Mesenchymal stem cell (in vitro differentiated cells and primary cell): Measurements from ENCODE around the gene SH3GL2.

Experiments
- DNase-seq: peaks from one replicate; pipeline ENCODE4 v3.0.0-alpha.2; 2013
- H2AFZ ChIP-seq: one replicate; pipeline ENCODE4 v1.6.1; 2013; ENCODE audit warnings: low read depth, mild to moderate bottlenecking, control low read depth, inconsistent platforms, low read length, moderate library complexity
- H2AK5ac ChIP-seq: 2 replicates; pipeline ENCODE4 v1.6.1; 2013; ENCODE audit warnings: low read length, moderate library complexity, mild to moderate bottlenecking, inconsistent platforms; ENCODE audit not compliant: severe bottlenecking
- H2BK120ac ChIP-seq: one replicate; pipeline ENCODE4 v1.6.1; 2013; ENCODE audit warnings: low read depth, mild to moderate bottlenecking, inconsistent platforms, low read length, moderate library complexity
- H2BK12ac ChIP-seq, 2 experiments: one replicate each; pipeline ENCODE4 v1.6.1; 2013; ENCODE audit warnings: inconsistent platforms in 2 of 2, low read length in 2 of 2, mild to moderate bottlenecking in 2 of 2, moderate library complexity in 2 of 2, control low read depth in 1 of 2
- H2BK15ac ChIP-seq: one replicate; pipeline ENCODE4 v1.6.1; 2013; ENCODE audit warnings: mild to moderate bottlenecking, low read depth, inconsistent platforms; ENCODE audit not compliant: poor library complexity, severe bottlenecking
- H2BK5ac ChIP-seq: 2 replicates; pipeline ENCODE4 v1.6.1; 2013; ENCODE audit warnings: low read depth, mild to moderate bottlenecking, low read length, control low read depth, inconsistent platforms; ENCODE audit not compliant: poor library complexity, severe bottlenecking
- H3K14ac ChIP-seq, 2 experiments: one replicate each; pipeline ENCODE4 v1.6.1; 2013; ENCODE audit warnings: inconsistent platforms in 2 of 2, low read length in 2 of 2, control low read depth in 1 of 2, mild to moderate bottlenecking in 1 of 2, moderate library complexity in 1 of 2
- H3K18ac ChIP-seq, 2 experiments: one replicate each; pipeline ENCODE4 v1.6.1; 2013; ENCODE audit warnings: inconsistent platforms in 2 of 2, low read length in 2 of 2, control low read depth in 1 of 2, low read depth in 1 of 2, mild to moderate bottlenecking in 1 of 2
- H3K23ac ChIP-seq, 2 experiments: one replicate each; pipeline ENCODE4 v1.6.1; 2013; ENCODE audit warnings: inconsistent platforms in 2 of 2, low read length in 2 of 2, mild to moderate bottlenecking in 2 of 2, moderate library complexity in 2 of 2, control low read depth in 1 of 2
- H3K27ac ChIP-seq: 2 replicates; pipeline ENCODE4 v1.5.1; 2013; ENCODE audit warnings: mild to moderate bottlenecking, moderate library complexity, low read length, control low read depth, inconsistent platforms; ENCODE audit not compliant: poor library complexity, severe bottlenecking
- H3K27me3 ChIP-seq, 2 experiments: 2 replicates each; pipeline versions ENCODE4 v1.6.1 to v1.7.0; 2013; ENCODE audit warnings: low read length in 2 of 2, mild to moderate bottlenecking in 2 of 2, moderate library complexity in 2 of 2, control low read depth in 1 of 2, inconsistent platforms in 1 of 2; ENCODE audit not compliant: control insufficient read depth in 1 of 2, insufficient read depth in 1 of 2
- H3K36me3 ChIP-seq, 2 experiments: 2 replicates each; pipeline versions ENCODE4 v1.6.1 to v1.7.0; 2013; ENCODE audit warnings: low read length in 2 of 2, control low read depth in 1 of 2, inconsistent platforms in 1 of 2, low read depth in 1 of 2, mild to moderate bottlenecking in 1 of 2; ENCODE audit not compliant: insufficient read depth in 2 of 2, control insufficient read depth in 1 of 2
- H3K4ac ChIP-seq, 2 experiments: one replicate each; pipeline ENCODE4 v1.6.1; 2013; ENCODE audit warnings: inconsistent platforms in 2 of 2, low read length in 2 of 2, mild to moderate bottlenecking in 2 of 2, moderate library complexity in 2 of 2, control low read depth in 1 of 2, low read depth in 1 of 2
- H3K4me1 ChIP-seq: 2 replicates; pipeline ENCODE4 v1.6.1; 2013; ENCODE audit warnings: low read depth, low read length, control low read depth; ENCODE audit not compliant: control insufficient read depth, insufficient read depth
- H3K4me2 ChIP-seq: 2 replicates; pipeline ENCODE4 v1.6.1; 2013; ENCODE audit warnings: low read length, mild to moderate bottlenecking, inconsistent platforms; ENCODE audit not compliant: poor library complexity, severe bottlenecking
- H3K4me3 ChIP-seq, 2 experiments: 2 replicates each; pipeline versions ENCODE4 v1.5.1 to v1.7.0; 2013; ENCODE audit warnings: low read length in 2 of 2, mild to moderate bottlenecking in 2 of 2, control low read depth in 1 of 2, low read depth in 1 of 2; ENCODE audit not compliant: insufficient read depth in 1 of 2
- H3K79me1 ChIP-seq: replicated peaks from 2 replicates; pipeline ENCODE4 v1.6.1; 2013; ENCODE audit warnings: mild to moderate bottlenecking, control low read depth, low read length, inconsistent platforms; ENCODE audit not compliant: poor library complexity, severe bottlenecking
- H3K9ac ChIP-seq: 2 replicates; pipeline ENCODE4 v1.7.0; 2013; ENCODE audit warnings: mild to moderate bottlenecking, low read length, moderate library complexity
- H3K9me3 ChIP-seq: 2 replicates; pipeline ENCODE4 v1.7.0; 2013; ENCODE audit warnings: mild to moderate bottlenecking, low read length; ENCODE audit not compliant: control insufficient read depth
- H4K8ac ChIP-seq: one replicate; pipeline ENCODE4 v1.6.1; 2013; ENCODE audit warnings: inconsistent platforms, mild to moderate bottlenecking, low read length, moderate library complexity
- H4K91ac ChIP-seq: one replicate; pipeline ENCODE4 v1.6.1; 2013; ENCODE audit warnings: mild to moderate bottlenecking, low read length, inconsistent platforms
- WGBS: methylation state at CpG from one replicate; pipeline ENCODE4 v1.1.7; 2013; ENCODE audit warnings: mixed read lengths; 5-methylcytosine and 5-hydroxymethylcytosine counted together

The SH3GL2 gene

DNA sequence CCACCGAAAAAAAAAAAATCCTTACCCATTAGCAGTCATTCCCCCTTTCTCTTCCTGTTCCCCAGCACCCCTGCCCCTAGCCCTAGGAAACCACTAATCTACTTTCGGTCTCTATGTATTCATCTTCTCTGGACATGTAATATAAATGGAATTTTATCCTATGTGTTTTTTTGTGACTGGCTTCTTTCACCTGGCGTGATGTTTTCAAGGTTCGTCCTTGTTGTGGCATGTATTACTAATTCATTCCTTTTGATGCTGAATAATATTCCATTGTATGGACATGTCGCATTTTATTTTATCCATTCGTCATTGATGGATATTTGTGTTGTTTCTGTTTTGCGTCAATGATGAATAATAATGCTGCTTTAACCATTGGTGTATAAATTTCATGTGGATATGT lies 42.8 kb upstream of the SH3GL2 start:
- H2BK12ac ChIP-seq: no peak overlapping the region
- H3K18ac ChIP-seq: no peak overlapping the region
- peaks cover 7 to 13% of the 10 kb centered on the region in 2 experiments for H3K27me3 ChIP-seq
- H3K9ac ChIP-seq: no peak overlapping the region
- no peak for DNase-seq
- no peaks in the 10 kb centered on the region for H3K36me3 ChIP-seq
- no peak overlapping the region for H3K4me3 ChIP-seq
- no peak overlapping the region for H2AK5ac ChIP-seq
- no peak overlapping the region for H2BK5ac ChIP-seq
- H2AFZ ChIP-seq: no peak overlapping the region
- H3K4me1 ChIP-seq: no peaks in the 10 kb centered on the region
- no peaks in the 10 kb centered on the region for H3K79me1 ChIP-seq
- H2BK120ac ChIP-seq: no peak overlapping the region
- no peak overlapping the region for H4K91ac ChIP-seq
- H3K4ac ChIP-seq: no peak overlapping the region
- no peak overlapping the region for H3K27ac ChIP-seq
- no peak overlapping the region for H3K23ac ChIP-seq
- no peak overlapping the region for H4K8ac ChIP-seq
- H3K4me2 ChIP-seq: no peak overlapping the region
- no peak overlapping the region for H2BK15ac ChIP-seq
- no peak overlapping the region for H3K14ac ChIP-seq
- 94% methylated on average over 6 of the region's 7 CpGs for WGBS
- no peaks in the 10 kb centered on the region for H3K9me3 ChIP-seq

DNA sequence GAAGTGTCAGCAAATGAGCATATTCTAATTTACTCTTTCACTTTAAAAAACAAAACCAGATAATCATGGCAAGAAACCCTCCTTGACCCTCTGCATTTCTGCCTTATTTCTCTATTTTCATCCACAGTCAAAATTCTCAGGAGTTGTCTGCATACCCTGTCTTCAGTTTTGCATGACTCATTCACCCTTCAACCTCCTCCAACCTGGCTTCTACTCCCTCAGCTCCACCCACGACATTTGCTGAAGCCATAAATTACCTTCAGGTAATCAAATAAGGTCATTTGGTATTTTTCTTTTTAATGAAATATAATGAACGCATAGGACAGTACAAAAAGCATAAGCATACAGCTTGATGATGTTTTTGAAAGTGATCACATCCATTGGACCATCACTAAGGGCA lies 27.8 kb upstream of the SH3GL2 start:
- no peak overlapping the region for H2AK5ac ChIP-seq
- no peak overlapping the region for H2BK5ac ChIP-seq
- H3K4ac ChIP-seq: no peak overlapping the region
- no peaks in the 10 kb centered on the region for H3K4me1 ChIP-seq
- no peaks in the 10 kb centered on the region for H3K27me3 ChIP-seq
- no peaks in the 10 kb centered on the region for H3K36me3 ChIP-seq
- H2AFZ ChIP-seq: no peak overlapping the region
- H3K9me3 ChIP-seq: peaks cover 9% of the 10 kb centered on the region
- H4K91ac ChIP-seq: no peak overlapping the region
- H2BK15ac ChIP-seq: no peak overlapping the region
- no peak overlapping the region for H4K8ac ChIP-seq
- H3K23ac ChIP-seq: no peak overlapping the region
- H3K27ac ChIP-seq: no peak overlapping the region
- no peak overlapping the region for H3K14ac ChIP-seq
- no CpG with 5 or more reads among the region's 2 CpGs for WGBS
- no peak overlapping the region for H3K4me2 ChIP-seq
- H3K4me3 ChIP-seq: no peak overlapping the region
- no peak overlapping the region for H2BK120ac ChIP-seq
- DNase-seq: no peak
- no peak overlapping the region for H3K18ac ChIP-seq
- no peak overlapping the region for H2BK12ac ChIP-seq
- H3K79me1 ChIP-seq: no peaks in the 10 kb centered on the region
- H3K9ac ChIP-seq: no peak overlapping the region

DNA sequence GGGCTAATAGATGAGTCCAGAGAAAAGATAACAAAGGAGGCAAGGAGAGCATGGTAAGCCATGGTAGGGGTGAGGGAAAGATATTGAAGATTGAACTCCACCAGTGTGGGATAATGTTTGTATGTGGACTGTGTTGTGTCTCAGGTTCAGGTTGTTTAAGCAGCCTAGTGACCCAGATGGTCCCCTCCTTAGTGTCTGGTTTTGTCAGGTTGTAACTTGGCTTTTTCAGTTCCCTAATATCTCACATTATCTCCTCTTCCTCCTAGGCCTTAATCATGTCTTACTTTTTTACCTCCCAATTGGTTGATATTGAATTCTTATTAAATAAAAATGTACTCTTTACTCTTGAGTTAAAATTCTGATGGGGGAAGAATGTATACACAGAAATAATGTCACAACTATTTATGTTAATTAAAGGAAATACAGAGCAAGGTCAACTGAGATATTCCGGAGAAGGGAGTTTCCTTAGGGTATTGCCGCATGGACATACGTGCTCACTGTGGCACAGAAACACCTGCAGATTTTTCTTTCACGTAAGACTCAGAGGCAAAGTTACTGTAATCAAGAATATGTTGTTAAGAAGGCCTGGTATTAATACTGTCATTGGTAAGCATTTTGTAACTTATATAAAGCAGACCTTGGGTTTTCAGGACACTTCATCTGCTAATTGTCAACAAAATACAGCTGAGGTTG lies 23.4 kb upstream of the SH3GL2 start:
- Histone ChIP-seq H4K8ac (no peak overlapping the region), H3K27ac (no peak overlapping the region), H3K4me2 (no peak overlapping the region), H3K14ac (no peak overlapping the region), H2BK120ac (no peak overlapping the region), H3K23ac (no peak overlapping the region), H3K79me1 (no peaks in the 10 kb centered on the region), H4K91ac (no peak overlapping the region), H2AFZ (no peak overlapping the region), H3K9me3 (no peaks in the 10 kb centered on the region), H2BK12ac (no peak overlapping the region), H2AK5ac (no peak overlapping the region), H3K27me3 (peaks cover 0 to 3% of the 10 kb centered on the region in 2 experiments), H2BK15ac (no peak overlapping the region), H3K4me1 (no peaks in the 10 kb centered on the region), H3K9ac (no peak overlapping the region), H3K18ac (no peak overlapping the region), H3K36me3 (no peaks in the 10 kb centered on the region), H3K4ac (no peak overlapping the region), H3K4me3 (no peak overlapping the region), H2BK5ac (no peak overlapping the region)
- no peak for DNase-seq
- WGBS: 94% methylated on average over 3 of the region's 4 CpGs

DNA sequence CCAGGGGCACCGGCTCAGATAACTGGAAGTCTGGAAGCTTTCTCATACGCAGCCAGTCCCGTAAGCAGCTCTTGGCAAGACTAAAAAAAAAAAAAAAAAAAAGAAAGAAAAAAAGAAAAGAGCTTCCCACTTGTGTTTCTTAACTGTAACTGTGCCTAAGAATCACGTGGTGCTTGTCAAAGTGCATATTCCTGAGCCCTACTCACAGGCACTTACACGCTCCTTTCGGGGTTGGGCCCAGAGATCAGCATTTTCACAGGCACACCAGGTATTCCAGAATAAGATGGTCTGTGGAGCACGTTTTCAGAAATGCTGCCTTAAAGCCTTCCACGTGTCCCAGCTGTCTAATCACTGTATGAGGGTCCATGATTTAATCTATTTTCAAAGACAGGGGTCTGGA lies 22.6 kb upstream of the SH3GL2 start:
- no peak overlapping the region for H3K23ac ChIP-seq
- H3K27ac ChIP-seq: no peak overlapping the region
- WGBS: 60% methylated on average over 8 of the region's 8 CpGs
- H2BK15ac ChIP-seq: no peak overlapping the region
- no peak for DNase-seq
- H2BK5ac ChIP-seq: no peak overlapping the region
- H3K36me3 ChIP-seq: no peaks in the 10 kb centered on the region
- no peak overlapping the region for H3K4me2 ChIP-seq
- H2BK12ac ChIP-seq: no peak overlapping the region
- H3K14ac ChIP-seq: no peak overlapping the region
- no peak overlapping the region for H2AFZ ChIP-seq
- no peak overlapping the region for H3K4ac ChIP-seq
- no peaks in the 10 kb centered on the region for H3K4me1 ChIP-seq
- no peak overlapping the region for H4K8ac ChIP-seq
- no peaks in the 10 kb centered on the region for H3K9me3 ChIP-seq
- H2BK120ac ChIP-seq: no peak overlapping the region
- no peak overlapping the region for H4K91ac ChIP-seq
- no peak overlapping the region for H2AK5ac ChIP-seq
- no peak overlapping the region for H3K9ac ChIP-seq
- H3K18ac ChIP-seq: no peak overlapping the region
- H3K27me3 ChIP-seq: peaks cover 0 to 3% of the 10 kb centered on the region in 2 experiments
- H3K4me3 ChIP-seq: no peak overlapping the region
- H3K79me1 ChIP-seq: no peaks in the 10 kb centered on the region
